ENCODE results near the gene MBD3L2B. TPM values are rescaled to one million over a fixed set of nuclear protein-coding genes. Genes with fewer than 3 reads are reported as not detected.

The MBD3L2B gene
- total and polyA plus RNA-seq, 9 of the 15 experiments (the other 6 are each of a cell fraction or from before 2014, with no cell fraction given), result not detected

DNA sequence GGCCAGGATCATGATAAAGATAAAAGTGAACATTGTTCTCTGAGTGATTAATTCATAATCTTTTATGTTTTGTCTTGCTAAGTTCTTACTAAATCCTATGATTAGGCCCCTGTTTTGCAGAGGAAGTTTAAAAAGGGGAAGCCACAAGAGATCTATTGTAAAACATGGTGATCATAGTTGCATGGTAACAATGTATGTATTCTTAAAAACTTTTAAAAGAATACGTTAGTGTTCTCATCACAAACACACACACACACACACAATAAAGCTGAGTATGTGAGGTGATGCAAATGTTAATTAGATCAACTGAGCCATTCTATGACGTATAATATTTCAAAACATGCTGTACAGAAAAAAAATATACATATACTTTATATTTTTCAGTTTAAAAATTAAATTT, 51.2 kb downstream of the MBD3L2B start (continued):
- TF ChIP-seq, protein P1, sequence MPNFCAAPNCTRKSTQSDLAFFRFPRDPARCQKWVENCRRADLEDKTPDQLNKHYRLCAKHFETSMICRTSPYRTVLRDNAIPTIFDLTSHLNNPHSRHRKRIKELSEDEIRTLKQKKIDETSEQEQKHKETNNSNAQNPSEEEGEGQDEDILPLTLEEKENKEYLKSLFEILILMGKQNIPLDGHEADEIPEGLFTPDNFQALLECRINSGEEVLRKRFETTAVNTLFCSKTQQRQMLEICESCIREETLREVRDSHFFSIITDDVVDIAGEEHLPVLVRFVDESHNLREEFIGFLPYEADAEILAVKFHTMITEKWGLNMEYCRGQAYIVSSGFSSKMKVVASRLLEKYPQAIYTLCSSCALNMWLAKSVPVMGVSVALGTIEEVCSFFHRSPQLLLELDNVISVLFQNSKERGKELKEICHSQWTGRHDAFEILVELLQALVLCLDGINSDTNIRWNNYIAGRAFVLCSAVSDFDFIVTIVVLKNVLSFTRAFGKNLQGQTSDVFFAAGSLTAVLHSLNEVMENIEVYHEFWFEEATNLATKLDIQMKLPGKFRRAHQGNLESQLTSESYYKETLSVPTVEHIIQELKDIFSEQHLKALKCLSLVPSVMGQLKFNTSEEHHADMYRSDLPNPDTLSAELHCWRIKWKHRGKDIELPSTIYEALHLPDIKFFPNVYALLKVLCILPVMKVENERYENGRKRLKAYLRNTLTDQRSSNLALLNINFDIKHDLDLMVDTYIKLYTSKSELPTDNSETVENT (CRISPR knock-in tag; IDR thresholded peaks at IDR 0.05), result no peak

DNA sequence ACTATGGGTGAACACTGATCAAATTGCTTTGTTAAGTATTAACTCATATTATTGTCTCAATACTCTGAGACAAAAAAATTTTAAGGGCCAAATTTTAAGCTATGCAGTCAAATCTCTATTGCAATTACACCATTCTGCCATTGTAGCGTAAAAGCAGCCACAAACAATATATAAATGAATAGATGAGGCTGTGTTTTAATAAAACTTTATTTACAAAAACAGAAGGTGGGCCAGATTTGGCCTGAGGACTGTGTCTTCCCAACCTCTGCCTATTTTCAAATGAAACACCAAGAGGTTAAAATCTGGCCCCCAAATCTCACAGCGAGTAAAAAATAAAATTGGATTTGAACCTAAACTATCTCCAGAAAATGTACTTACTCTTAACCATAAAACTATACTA, 51.7 kb downstream of the MBD3L2B start:
- H4K20me1 ChIP-seq (replicated peaks; ENCODE audit: control insufficient read depth, insufficient read depth, low read length), result no peaks in the 10 kb centered on the region
- no peaks in the 10 kb centered on the region for H3K79me2 ChIP-seq (ENCODE audit: control insufficient read depth, insufficient read depth, low read length)
- WGBS (ENCODE audit: insufficient coverage, low coverage, missing lambda C conversion rate), result 2% methylated on average over 2 of the region's 2 CpGs
- CTCF ChIA-PET (ENCODE audit: low intra/inter-chr PET ratio), result no interaction called here
- intact Hi-C loops (cut with micrococcal nuclease), result no loop called here
- FAIRE-seq, result no peak
- no peak overlapping the region for H3K9ac ChIP-seq (ENCODE audit: insufficient read depth in 1 of 2, low read depth in 2 of 2, low read length in 2 of 2)
- no peak for ATAC-seq
- H3K9me3 ChIP-seq (replicated peaks; ENCODE audit: control insufficient read depth, insufficient read depth, low read depth, low read length), result no peaks in the 10 kb centered on the region
- no peak for DNase-seq (ENCODE audit: extremely low read depth in 1 of 4, low spot score in 3 of 4)
- no peak overlapping the region for H3K4me3 ChIP-seq
- H3K36me3 ChIP-seq (ENCODE audit: control insufficient read depth, insufficient read depth, low read length), result no peaks in the 10 kb centered on the region
- H2AFZ ChIP-seq (ENCODE audit: low read depth, low read length), result no peak overlapping the region
- H3K4me1 ChIP-seq (replicated peaks in 1 of 2; ENCODE audit: control insufficient read depth in 2 of 2, insufficient read depth in 2 of 2, low read length in 2 of 2), result no peaks in the 10 kb centered on the region
- POLR2A ChIA-PET, result no interaction called here
- H3K27me3 ChIP-seq (ENCODE audit: control insufficient read depth in 2 of 2, insufficient read depth in 2 of 2, low read length in 2 of 2), result peaks cover 2 to 13% of the 10 kb centered on the region in 2 experiments; a peak in 4 of 5 replicates
- no peak overlapping the region for H3K4me2 ChIP-seq (ENCODE audit: insufficient read depth, low read length)
- H3K27ac ChIP-seq (ENCODE audit: extremely low read depth, low read depth, low read length), result no peak overlapping the region
- H3K9me1 ChIP-seq (ENCODE audit: control insufficient read depth, insufficient read depth, low read length), result no peaks in the 10 kb centered on the region
- in situ Hi-C loops (cut with MboI), result no loop called here
- no peak for TF ChIP-seq GATAD2B (IDR thresholded peaks at IDR 0.05; ENCODE audit: borderline replicate concordance)
- TF ChIP-seq, protein P2, sequence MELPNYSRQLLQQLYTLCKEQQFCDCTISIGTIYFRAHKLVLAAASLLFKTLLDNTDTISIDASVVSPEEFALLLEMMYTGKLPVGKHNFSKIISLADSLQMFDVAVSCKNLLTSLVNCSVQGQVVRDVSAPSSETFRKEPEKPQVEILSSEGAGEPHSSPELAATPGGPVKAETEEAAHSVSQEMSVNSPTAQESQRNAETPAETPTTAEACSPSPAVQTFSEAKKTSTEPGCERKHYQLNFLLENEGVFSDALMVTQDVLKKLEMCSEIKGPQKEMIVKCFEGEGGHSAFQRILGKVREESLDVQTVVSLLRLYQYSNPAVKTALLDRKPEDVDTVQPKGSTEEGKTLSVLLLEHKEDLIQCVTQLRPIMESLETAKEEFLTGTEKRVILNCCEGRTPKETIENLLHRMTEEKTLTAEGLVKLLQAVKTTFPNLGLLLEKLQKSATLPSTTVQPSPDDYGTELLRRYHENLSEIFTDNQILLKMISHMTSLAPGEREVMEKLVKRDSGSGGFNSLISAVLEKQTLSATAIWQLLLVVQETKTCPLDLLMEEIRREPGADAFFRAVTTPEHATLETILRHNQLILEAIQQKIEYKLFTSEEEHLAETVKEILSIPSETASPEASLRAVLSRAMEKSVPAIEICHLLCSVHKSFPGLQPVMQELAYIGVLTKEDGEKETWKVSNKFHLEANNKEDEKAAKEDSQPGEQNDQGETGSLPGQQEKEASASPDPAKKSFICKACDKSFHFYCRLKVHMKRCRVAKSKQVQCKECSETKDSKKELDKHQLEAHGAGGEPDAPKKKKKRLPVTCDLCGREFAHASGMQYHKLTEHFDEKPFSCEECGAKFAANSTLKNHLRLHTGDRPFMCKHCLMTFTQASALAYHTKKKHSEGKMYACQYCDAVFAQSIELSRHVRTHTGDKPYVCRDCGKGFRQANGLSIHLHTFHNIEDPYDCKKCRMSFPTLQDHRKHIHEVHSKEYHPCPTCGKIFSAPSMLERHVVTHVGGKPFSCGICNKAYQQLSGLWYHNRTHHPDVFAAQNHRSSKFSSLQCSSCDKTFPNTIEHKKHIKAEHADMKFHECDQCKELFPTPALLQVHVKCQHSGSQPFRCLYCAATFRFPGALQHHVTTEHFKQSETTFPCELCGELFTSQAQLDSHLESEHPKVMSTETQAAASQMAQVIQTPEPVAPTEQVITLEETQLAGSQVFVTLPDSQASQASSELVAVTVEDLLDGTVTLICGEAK (IDR thresholded peaks at IDR 0.05), result peak; percentile 84
- TF ChIP-seq, protein P2 (CRISPR knock-in tag; IDR thresholded peaks at IDR 0.05), result no peak
- BruUV-seq (replicated peaks), result no TSS peak
